GM03348 (cell line): ENCODE measurements around the gene SLC25A33.
"Not testable (repeated sequence)": the region's sequence is repeated elsewhere in the genome, so short reads cannot be mapped to it uniquely, and the experiment has no call there.

Experiments used
- DNase-seq: peaks from one replicate; pipeline ENCODE4 v3.0.0; 2012; ENCODE audit warnings: low spot score

Gene SLC25A33

DNA sequence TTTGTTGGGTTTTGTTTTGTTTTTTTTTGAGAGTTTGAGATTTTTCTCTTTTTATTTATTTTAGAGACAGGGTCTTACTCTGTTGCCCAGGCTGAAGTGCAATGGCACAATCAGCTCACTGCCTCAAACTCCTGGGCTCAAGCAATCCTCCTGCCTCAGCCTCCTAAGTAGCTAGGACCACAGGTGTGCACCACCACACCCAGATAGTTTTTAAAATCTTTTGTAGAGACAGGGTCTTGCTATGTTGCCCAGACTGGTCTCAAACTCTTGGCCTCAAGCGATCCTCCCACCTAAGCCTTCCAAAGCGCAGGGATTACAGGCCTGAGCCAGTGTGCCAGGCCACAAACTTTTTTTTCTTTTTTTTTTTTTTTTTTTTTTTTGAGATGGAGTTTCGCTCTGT, 85.8 kb downstream of the SLC25A33 start:
- DNase-seq, result not testable (repeated sequence)

DNA sequence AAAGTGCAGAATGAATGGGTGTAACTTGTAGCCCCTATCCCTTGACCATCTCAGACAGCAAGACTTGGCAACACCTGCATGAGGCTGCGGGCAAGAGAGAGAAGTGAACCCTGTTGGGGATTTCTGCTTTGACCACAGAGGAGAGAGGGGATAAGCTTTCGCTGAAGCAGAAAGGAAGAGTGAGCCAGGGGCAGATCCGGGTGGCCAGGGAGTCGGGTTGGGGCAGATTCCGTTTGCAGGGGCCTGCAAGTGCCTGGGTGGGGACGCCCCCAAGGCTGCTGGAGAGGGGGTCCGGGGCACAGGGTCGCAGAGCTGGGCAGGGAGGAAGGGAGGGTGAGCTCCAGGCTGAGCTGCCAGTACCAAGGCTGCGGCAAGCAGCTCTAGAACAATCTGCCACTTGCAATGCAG, 86.9 kb downstream of the SLC25A33 start:
- DNase-seq, result no peak

DNA sequence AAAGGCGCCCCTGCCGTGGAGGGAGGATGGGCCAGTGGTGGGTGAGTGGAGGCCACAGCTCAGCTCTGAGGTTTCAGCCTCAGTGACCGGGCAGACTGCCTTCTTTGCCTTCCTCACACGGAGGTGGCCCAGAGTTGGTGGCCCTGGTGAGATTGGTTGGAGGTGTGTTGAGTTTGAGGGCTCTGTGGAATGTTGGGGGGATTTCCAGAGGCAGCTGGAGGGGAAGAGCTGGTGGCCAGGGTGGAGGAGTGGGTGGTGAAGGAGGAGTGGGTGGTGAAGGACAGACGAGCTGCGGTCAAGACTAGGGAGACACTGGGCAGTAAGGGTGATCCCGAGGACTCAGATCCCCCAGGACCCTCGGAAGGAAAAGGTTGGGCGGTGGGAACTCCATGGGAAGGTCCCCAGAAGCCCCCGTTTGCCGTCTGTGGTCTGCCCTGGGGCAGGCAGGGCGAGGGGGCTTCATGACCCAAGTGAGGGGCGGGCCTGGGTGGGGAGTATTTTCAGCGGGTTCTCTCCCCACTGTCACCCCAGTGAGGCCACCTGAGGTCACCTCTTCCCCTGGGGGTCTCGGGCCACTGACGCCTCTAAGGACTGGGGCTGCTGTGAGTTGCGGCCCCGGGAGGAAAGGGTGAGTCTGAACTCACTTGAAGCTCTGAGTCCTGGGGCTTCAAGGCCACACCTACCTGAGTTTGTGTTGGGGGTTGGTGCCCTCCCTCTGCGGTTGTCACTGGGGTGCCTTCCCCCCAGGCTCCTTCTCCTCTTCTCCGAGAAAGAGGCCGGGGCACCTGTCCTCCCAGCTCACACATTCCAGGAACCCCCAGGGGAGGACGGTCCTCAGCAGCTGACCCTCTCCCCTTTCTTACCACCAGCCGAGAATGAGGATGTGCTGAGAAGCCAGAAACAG, 89.5 kb downstream of the SLC25A33 start:
- DNase-seq, result no peak

DNA sequence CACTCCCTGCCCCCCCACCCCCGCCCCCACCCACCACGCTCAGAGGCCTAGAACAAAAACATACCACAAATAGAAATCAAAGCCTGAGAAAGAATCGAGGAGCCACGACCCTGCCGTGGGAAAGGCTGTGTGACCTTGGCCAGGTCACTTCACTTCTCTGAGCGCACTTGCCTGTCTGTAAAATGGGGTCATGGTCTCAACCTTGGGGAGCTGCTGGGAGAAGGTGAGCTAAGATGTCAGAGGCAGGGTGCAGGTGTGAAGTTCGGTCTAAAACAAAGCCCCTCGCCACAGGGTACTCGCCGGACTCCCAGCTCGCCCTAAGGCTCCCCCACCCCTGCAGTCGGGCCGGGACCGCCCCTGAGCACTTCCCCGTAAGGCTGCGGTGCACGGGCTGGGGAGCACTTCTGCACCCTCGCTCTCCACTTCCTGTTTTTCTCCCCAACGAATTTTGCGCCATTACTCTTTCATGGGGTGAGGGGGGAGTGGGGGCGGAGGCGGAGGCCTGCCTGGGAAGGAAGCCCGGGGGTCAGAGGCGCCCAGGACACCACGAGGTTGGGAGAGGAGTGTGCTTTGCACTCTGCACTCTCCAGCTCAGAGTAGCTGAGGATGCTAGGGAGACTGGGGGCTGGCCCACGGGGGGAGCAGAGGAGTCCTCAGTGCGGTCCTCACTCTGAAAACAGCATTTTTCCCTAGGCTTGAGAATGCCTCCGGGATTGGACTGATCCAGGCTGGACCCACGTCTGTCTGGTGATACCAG, 90.4 kb downstream of the SLC25A33 start:
- no peak for DNase-seq

DNA sequence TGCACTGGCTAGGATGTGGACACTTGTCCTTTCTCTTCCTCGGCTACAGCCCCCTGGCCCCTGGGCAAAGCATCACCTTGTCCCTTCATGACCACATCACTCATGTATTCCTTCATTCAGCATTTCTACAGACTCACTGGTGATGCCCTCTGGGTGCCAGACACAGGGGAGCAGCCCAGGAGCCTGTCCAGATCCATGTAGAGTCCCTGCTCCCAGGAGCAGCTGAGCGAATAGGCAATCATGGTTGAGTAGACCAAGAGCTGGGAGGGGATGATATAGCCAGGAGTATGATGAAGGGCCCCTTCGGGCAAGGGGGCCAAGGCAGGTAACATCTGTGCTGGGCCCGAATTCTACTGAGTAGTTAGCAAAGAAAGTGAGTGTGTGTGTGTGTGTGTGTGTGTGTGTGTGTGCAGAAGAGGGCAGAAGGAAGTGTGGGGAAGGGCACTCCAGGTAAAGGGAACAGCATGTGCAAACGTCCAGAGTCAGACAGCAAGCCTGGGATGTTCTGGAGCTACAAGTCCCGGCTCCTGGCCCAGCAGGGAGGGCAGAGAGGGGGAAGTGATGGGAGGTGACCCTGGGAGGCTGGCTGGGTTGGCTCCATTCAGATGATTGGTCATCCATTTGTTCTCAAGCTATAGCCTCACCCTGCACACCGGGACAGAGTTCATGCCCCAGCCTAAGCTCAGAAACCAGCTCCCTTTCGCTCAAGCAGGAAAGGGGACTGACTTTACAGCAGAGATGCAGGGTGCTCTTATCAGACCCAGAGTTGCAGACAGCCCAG, 91.3 kb downstream of the SLC25A33 start:
- DNase-seq, result no peak

DNA sequence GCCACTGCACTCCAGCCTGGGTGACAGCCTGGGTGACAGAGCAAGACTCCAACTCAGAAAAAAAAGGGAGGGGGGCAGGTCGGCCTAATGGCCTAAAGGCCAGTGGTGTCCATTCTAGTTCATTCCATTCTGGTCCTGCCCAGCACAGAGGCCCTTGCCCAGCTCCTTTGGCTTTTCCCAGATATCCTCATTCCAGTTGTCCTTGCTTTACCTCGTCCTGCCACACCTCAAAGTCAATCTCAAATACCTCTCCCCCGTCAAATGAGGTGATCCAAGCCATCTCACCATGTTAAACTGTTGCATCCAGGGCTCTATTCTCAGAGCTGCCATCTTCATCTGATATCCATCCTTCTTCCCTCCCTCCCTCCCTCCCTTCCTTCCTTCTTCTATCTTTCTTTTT, 92.3 kb downstream of the SLC25A33 start:
- no peak for DNase-seq

DNA sequence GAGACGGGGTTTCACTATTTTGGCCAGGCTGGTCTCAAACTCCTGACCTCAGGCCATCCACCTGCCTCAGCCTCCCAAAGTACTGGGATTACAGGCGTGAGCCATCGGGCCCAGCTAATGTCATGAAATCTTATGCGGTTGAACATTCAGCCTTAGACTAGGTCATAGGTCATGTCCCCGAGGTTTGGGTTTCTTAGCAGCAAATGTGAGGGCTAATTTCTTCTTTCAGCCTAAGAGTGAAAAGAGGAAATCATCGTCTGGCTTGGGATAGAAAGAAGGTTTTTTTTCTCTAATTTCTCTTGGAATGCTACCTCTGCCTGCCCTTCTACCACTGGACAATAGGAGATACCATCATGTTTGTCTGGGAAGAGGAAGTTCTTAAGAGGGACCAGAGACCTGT, 94.2 kb downstream of the SLC25A33 start:
- no peak for DNase-seq

DNA sequence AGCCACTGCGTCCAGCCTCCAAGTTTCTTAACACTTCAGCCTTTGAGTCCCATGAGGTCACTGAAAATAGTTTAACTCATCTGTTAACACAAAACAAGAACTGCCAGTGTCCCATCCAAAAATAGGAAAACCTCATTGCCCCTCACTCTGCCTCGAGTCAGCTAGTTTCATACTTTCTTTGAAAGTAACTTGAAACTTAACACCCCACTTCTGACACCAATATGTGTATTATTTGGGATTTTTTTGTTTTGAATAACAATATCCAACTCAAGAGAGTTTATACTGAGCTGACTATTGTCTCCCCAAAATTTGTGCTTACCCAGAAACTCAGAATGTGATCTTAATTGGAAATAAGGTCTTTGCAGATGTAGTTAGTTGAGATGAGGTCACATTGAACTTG, 95.3 kb downstream of the SLC25A33 start:
- DNase-seq, result no peak
